ENCODE results near the gene TBCK.

The TBCK gene

GRCh38 chr4:106315968-106316772 lies at the start of gene TBCK, which contains the start of gene AIMP1:
Gene TBCK (minus strand): TSS chr4:106316209. CDS start chr4:106308960, 7,249 bp downstream.
Gene AIMP1 (plus strand): TSS chr4:106316550. CDS start chr4:106325010, 8,460 bp downstream.
- peak; percentile 68 to 77 (median 74) for DNase-seq (ENCODE audit: low read depth in 3 of 3)

- no peak for DNase-seq (ENCODE audit: low read depth in 3 of 3)
These were observed 49.6 kb upstream of the TBCK start for GRCh38 chr4:106365613-106366012.

GRCh38 chr4:106364282-106364681 lies 48.3 kb upstream of the TBCK start:
- no peak for DNase-seq (ENCODE audit: low read depth in 3 of 3)

GRCh38 chr4:106362086-106362825 lies 46.2 kb upstream of the TBCK start:
- DNase-seq (ENCODE audit: low read depth in 3 of 3), result no peak

GRCh38 chr4:106358899-106359298 lies 42.9 kb upstream of the TBCK start:
- DNase-seq (ENCODE audit: low read depth in 3 of 3), result no peak

GRCh38 chr4:106355193-106355592 lies 39.2 kb upstream of the TBCK start:
- no peak for DNase-seq (ENCODE audit: low read depth in 3 of 3)

- DNase-seq (ENCODE audit: low read depth in 3 of 3), result no peak
These were observed 37.8 kb upstream of the TBCK start for GRCh38 chr4:106353786-106354185.

- no peak for DNase-seq (ENCODE audit: low read depth in 3 of 3)
These were observed 35.0 kb upstream of the TBCK start for GRCh38 chr4:106351016-106351415.

GRCh38 chr4:106347167-106347566 lies 31.2 kb upstream of the TBCK start:
- DNase-seq (ENCODE audit: low read depth in 3 of 3), result no peak

- DNase-seq (ENCODE audit: low read depth in 3 of 3), result no peak
These were observed 28.6 kb upstream of the TBCK start for GRCh38 chr4:106344647-106344970.

- no peak for DNase-seq (ENCODE audit: low read depth in 3 of 3)
These were observed 28.0 kb upstream of the TBCK start for GRCh38 chr4:106343865-106344646.

- no peak for DNase-seq (ENCODE audit: low read depth in 3 of 3)
These were observed 24.8 kb upstream of the TBCK start for GRCh38 chr4:106340774-106341173.

GRCh38 chr4:106339431-106339830 lies 23.4 kb upstream of the TBCK start:
- no peak for DNase-seq (ENCODE audit: low read depth in 3 of 3)

GRCh38 chr4:106338671-106339070 lies 22.7 kb upstream of the TBCK start:
- DNase-seq (ENCODE audit: low read depth in 3 of 3), result no peak

- DNase-seq (ENCODE audit: low read depth in 3 of 3), result no peak
These were observed 21.9 kb upstream of the TBCK start for GRCh38 chr4:106337916-106338315.

- no peak for DNase-seq (ENCODE audit: low read depth in 3 of 3)
These were observed 20.6 kb upstream of the TBCK start for GRCh38 chr4:106336618-106337017.

- no peak for DNase-seq (ENCODE audit: low read depth in 3 of 3)
These were observed 18.9 kb upstream of the TBCK start for GRCh38 chr4:106334741-106335470.

- DNase-seq (ENCODE audit: low read depth in 3 of 3), result no peak
These were observed 17.2 kb upstream of the TBCK start for GRCh38 chr4:106333186-106333585.

GRCh38 chr4:106329041-106329618 lies 13.1 kb upstream of the TBCK start:
- no peak for DNase-seq (ENCODE audit: low read depth in 3 of 3)

- DNase-seq (ENCODE audit: low read depth in 3 of 3), result no peak
These were observed 9.8 kb upstream of the TBCK start for GRCh38 chr4:106325800-106326199.

GRCh38 chr4:106323119-106323518 lies 7.1 kb upstream of the TBCK start:
- no peak for DNase-seq (ENCODE audit: low read depth in 3 of 3)
